Activated T-helper 2 cell treated with anti-CD3 and anti-CD28 coated beads, Interferon-gamma antibody, Interleukin-2, Interleukin-4, amounts not matched to agents 10 μg/mL and 5 μg/mL and 100 μg/mL, durations not matched to agents 14 hours and 24 hours and 36 hours (primary cell): ENCODE measurements around the gene SAA2. TPM values are rescaled to one million over a fixed set of nuclear protein-coding genes. Genes with fewer than 3 reads are reported as not detected.
"Not testable (repeated sequence)": the region's sequence is repeated elsewhere in the genome, so short reads cannot be mapped to it uniquely, and the experiment has no call there.

ENCODE experiments used
- DNase-seq: peaks from one replicate; pipeline ENCODE4 v3.0.0; 2021; ENCODE audit warnings: low spot score
- H3K27ac Mint-ChIP-seq: one replicate; pipeline ENCODE4 v1.8.0; 2021; ENCODE audit warnings: mixed read lengths
- H3K27me3 Mint-ChIP-seq: one replicate; pipeline ENCODE4 v1.8.0; 2021; ENCODE audit warnings: low read depth, mixed read lengths
- H3K36me3 Mint-ChIP-seq: one replicate; pipeline ENCODE4 v1.8.0; 2021; ENCODE audit warnings: low read depth, mixed read lengths
- H3K4me1 Mint-ChIP-seq: one replicate; pipeline ENCODE4 v1.8.0; 2021; ENCODE audit warnings: low read depth, mixed read lengths
- H3K4me3 Mint-ChIP-seq: one replicate; pipeline ENCODE4 v1.8.0; 2021; ENCODE audit warnings: low read depth, mild to moderate bottlenecking, moderate library complexity, mixed read lengths
- H3K9me3 Mint-ChIP-seq: one replicate; pipeline ENCODE4 v1.8.0; 2021; ENCODE audit warnings: mixed read lengths
- intact Hi-C: fragments of 100-400 bp; cut with micrococcal nuclease; formaldehyde crosslinking; loops from one replicate; pipeline ENCODE4 v1.15.1; 2023
- total RNA-seq: library from RNA; stranded (reverse); gene quantifications from 2 replicates; pipeline ENCODE4 v1.2.3, GENCODE V29; 2022

Gene SAA2
- total RNA-seq, 1 donor from 2014 or later: not detected

DNA sequence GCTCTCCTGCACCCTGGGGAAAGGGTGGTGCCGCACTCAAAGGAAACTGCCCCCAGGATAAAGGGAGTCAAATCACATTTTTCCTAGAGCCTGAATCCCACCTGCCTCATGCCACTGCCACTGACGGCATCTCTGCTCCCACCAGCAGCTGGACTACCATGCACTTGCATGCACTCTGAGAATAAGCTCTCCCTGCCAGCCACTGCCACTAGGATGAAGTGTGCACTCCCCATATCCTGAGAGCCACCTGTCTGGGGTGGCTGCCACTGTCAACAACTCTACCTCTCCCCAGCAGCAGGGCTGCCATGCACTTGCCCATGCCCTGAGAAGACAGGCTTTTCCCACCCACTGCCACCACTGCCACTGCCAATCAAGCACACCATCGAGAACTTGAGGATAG lies 44.2 kb downstream of the SAA2 start:
- intact Hi-C loops: loop anchor here (10.0 kb wide), 1 partner anchor 89 kb away; no protein-coding TSS in a partner anchor
- peaks cover 59% of the 10 kb centered on the region for H3K27me3 Mint-ChIP-seq
- H3K9me3 Mint-ChIP-seq: no peaks in the 10 kb centered on the region
- DNase-seq: no peak
- H3K36me3 Mint-ChIP-seq: no peaks in the 10 kb centered on the region
- H3K4me3 Mint-ChIP-seq: no peak overlapping the region
- peaks cover 18% of the 10 kb centered on the region for H3K4me1 Mint-ChIP-seq
- no peak overlapping the region for H3K27ac Mint-ChIP-seq

DNA sequence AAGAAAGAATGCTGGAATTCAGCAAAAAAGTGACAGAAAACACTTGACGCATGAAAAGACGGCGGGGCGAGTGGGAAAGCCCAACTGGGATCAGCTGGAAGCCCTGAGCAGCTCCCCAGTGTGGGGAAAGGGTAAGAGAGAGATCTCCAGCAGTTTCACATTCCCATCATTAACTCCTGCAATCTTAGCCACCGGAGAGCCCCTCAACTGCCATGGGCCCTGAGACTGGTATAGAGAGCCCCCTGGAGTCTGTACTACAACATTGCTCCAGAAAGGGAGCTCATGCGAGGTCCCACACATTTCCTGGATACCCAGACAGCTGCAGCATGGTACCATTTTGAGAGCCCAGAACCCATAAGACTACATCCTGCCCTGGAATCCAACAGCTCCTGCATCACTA lies 44.7 kb downstream of the SAA2 start:
- intact Hi-C loops: loop anchor here (10.0 kb wide), 1 partner anchor 89 kb away; no protein-coding TSS in a partner anchor

DNA sequence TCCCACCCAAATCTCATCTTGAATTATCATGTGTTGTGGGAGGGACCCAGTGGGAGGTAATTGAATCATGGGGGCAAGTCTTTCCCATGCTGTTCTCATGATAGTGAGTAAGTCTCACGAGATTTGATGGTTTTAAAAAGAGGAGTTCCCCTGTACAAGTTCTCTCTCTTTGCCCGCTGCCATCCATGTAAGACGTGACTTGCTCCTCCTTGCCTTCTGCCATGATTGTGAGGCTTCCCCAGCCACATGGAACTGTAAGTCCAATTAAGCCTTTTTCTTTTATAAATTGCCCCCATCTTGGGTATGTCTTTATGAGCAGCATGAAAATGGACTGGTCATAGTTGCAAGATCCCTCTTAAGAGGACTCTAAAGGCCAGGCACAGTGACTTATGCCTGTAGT lies 50.7 kb downstream of the SAA2 start:
- intact Hi-C loops, H3K9me3 Mint-ChIP-seq, H3K27ac Mint-ChIP-seq, H3K36me3 Mint-ChIP-seq, DNase-seq, H3K4me3 Mint-ChIP-seq, H3K4me1 Mint-ChIP-seq: not testable (repeated sequence)
- H3K27me3 Mint-ChIP-seq: peaks cover 38% of the 10 kb centered on the region

More for the DNA sequence above, 44.7 kb downstream of the SAA2 start:
- H3K9me3 Mint-ChIP-seq: no peaks in the 10 kb centered on the region
- peaks cover 57% of the 10 kb centered on the region for H3K27me3 Mint-ChIP-seq
- H3K27ac Mint-ChIP-seq: no peak overlapping the region
- H3K4me3 Mint-ChIP-seq: no peak overlapping the region
- peaks cover 16% of the 10 kb centered on the region for H3K4me1 Mint-ChIP-seq
- DNase-seq: no peak
- no peaks in the 10 kb centered on the region for H3K36me3 Mint-ChIP-seq

DNA sequence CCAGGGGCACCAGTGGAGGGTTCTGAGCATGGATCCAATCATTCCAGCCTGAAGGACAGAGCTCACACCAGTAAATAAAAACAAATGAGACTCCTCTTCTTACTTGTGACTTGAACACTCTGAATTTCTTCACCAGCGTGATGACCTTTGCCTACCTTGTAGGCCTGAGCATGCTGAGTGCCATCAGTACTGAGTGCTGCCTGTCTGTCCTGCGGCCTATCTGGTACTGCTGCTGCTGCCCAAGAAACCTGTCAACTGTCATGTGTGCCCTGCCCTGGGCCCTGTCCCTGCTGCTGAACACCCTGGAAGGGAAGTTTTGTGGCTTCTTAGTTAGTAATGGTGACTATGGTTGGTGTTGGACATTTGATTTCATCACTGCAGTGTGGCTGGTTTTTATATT lies 51.9 kb downstream of the SAA2 start:
- intact Hi-C loops: no loop called here
- Mint-ChIP-seq H3K36me3 (no peaks in the 10 kb centered on the region), H3K27ac (no peak overlapping the region), H3K4me1 (no peaks in the 10 kb centered on the region), H3K4me3 (no peak overlapping the region), H3K9me3 (no peaks in the 10 kb centered on the region), H3K27me3 (peaks cover 37% of the 10 kb centered on the region)
- no peak for DNase-seq

Other genes with a start within 250 kb of the SAA2 start
- gene SERGEF, start 235.6 kb downstream of the SAA2 start, total RNA-seq: 39.5 and 43.9 TPM in 2 replicates
- 0.34 and 0.60 TPM in 2 replicates for gene TPH1, start 202.4 kb downstream of the SAA2 start, total RNA-seq
- 37.8 and 44.1 TPM in 2 replicates for gene SAAL1, start 142.6 kb downstream of the SAA2 start, total RNA-seq
- gene MRGPRX3, start 116.1 kb downstream of the SAA2 start, total RNA-seq: not detected in 2 replicates
- gene MRGPRX4, start 75.8 kb downstream of the SAA2 start, total RNA-seq: not detected in 2 replicates
- gene SAA4, start 11.9 kb downstream of the SAA2 start, total RNA-seq: not detected in 2 replicates
- gene SAA1, start 17.6 kb upstream of the SAA2 start, total RNA-seq: not detected in 2 replicates
- 33.3 and 34.2 TPM in 2 replicates for gene HPS5, start 73.5 kb upstream of the SAA2 start, total RNA-seq
- gene GTF2H1, start 73.9 kb upstream of the SAA2 start, total RNA-seq: 51.4 and 54.3 TPM in 2 replicates
- 1,864 and 1,905 TPM in 2 replicates for gene LDHA, start 145.9 kb upstream of the SAA2 start, total RNA-seq
- gene LDHC, start 163.7 kb upstream of the SAA2 start, total RNA-seq: not detected in 2 replicates
- gene LDHAL6A, start 207.2 kb upstream of the SAA2 start, total RNA-seq: not detected in 2 replicates